ES-I3 (cell line): ENCODE data around the gene OR10H1.
"Not testable (repeated sequence)": the region's sequence is repeated elsewhere in the genome, so short reads cannot be mapped to it uniquely, and the experiment has no call there.

Source experiments
- H3K36me3 ChIP-seq: 2 replicates; pipeline ENCODE4 v1.6.1; 2013; ENCODE audit warnings: mild to moderate bottlenecking, low read length, control low read depth, moderate library complexity; ENCODE audit not compliant: insufficient read depth
- H3K4me1 ChIP-seq: 2 replicates; pipeline ENCODE4 v1.6.1; 2013; ENCODE audit warnings: mild to moderate bottlenecking, control low read depth, low read length; ENCODE audit not compliant: insufficient read depth
- H3K9ac ChIP-seq: 2 replicates; pipeline ENCODE4 v1.6.1; 2013; ENCODE audit warnings: low read depth, mild to moderate bottlenecking, low read length, moderate library complexity
- H3K9me3 ChIP-seq: 2 replicates; pipeline ENCODE4 v1.6.1; 2013; ENCODE audit warnings: mild to moderate bottlenecking, low read length, moderate library complexity; ENCODE audit not compliant: control insufficient read depth, insufficient read depth

Gene OR10H1, protein sequence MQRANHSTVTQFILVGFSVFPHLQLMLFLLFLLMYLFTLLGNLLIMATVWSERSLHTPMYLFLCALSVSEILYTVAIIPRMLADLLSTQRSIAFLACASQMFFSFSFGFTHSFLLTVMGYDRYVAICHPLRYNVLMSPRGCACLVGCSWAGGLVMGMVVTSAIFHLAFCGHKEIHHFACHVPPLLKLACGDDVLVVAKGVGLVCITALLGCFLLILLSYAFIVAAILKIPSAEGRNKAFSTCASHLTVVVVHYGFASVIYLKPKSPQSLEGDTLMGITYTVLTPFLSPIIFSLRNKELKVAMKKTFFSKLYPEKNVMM

DNA sequence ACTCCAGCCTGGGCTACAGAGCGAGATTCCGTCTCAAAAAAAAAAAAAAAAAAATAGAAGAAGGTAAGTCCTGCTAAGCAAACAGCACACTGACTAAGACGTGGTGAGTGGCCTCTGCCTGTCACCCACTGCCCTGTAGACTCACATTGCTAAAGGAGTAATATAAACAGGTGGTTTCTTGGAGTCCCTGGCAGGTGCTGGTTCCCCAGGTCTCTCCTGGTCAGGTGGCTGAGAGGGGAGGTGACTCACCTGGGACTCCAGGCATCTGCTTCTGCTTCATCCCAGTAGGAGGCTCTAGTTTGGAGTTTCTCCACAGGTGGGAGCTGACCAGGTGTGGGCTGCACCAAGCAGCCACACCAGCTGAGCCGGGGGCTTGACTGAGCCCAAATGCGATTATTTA is at the start of gene OR10H1:
Gene OR10H1 (minus strand): TSS at position 359 of the 400 bp plus-strand sequence. CDS start 7,627 bp downstream, outside the sequence.
- no peaks in the 10 kb centered on the region for H3K4me1 ChIP-seq
- H3K36me3 ChIP-seq, result no peaks in the 10 kb centered on the region
- no peaks in the 10 kb centered on the region for H3K9me3 ChIP-seq
- H3K9ac ChIP-seq, result no peak within 1 kb of the TSS

DNA sequence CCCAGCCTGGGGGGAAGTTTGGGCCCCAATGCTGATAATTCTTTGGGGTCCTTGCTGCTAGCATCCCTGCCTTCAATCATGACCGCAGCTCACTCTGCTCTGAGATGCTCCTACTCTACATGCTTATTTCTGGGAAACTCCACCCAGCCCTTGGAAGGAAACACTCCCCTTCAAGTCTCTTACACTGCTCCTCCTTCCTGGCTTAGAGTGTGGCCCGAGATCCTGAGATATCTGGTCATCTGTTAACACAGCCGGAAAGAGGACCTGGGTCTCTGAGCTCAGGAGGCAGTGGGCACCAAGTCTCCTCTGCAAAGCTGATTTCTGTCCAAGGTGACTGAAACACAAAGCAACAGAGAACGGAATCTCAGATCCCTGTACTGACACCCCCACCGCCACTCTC is 49.4 kb upstream of the OR10H1 start:
- Histone ChIP-seq H3K9me3 (no peaks in the 10 kb centered on the region), H3K9ac (no peak overlapping the region), H3K4me1 (peaks cover 4% of the 10 kb centered on the region; the same call in 1 of the 2 replicates), H3K36me3 (no peaks in the 10 kb centered on the region)

DNA sequence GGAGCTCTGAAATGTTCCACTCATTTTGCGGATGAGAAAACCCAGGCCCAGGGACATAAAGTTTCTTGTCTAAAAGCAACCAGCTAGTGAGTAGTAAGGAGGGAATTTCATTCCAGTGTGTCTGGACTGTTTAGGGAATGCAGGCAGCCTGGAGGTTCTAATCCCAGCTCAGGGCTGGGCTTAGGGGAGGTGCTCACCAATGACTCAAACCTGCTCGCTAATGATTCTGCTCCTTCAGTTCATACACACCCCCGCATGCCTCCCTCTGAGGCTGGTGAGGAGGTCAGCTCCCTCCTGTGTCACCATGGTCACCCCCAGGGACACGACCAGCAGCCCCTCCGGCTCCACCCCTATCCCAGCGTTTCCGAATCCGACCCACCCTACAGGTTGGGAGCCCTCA is 47.8 kb upstream of the OR10H1 start:
- Histone ChIP-seq H3K4me1 (peaks cover 4% of the 10 kb centered on the region; the same call in 1 of the 2 replicates), H3K9me3 (no peaks in the 10 kb centered on the region), H3K36me3 (no peaks in the 10 kb centered on the region), H3K9ac (peak overlapping the region; percentile 36)

DNA sequence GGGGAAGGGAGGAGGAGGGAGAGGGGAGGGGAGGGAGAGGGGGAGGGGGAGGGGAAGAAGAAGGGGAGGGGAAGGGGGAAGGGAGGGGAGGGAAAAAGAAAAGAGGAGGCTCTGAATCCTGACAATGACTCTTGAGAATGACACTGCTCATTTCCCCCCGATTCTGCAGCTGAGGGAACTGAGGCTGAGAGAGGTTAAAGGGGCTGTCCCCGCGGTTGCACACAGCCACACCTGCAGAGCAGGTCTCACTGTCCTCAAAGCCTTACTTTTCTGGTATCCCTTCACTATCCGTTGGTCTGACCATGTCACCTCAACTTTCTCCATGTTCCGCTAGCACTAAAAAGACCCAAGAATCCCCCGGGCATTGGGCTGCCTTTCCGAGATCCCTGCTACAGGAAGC is 47.0 kb upstream of the OR10H1 start:
- Histone ChIP-seq H3K9me3 (no peaks in the 10 kb centered on the region), H3K9ac (peak overlapping the region; percentile 36; the same call in 1 of the 2 replicates), H3K36me3 (no peaks in the 10 kb centered on the region), H3K4me1 (peaks cover 4% of the 10 kb centered on the region; the same call in 1 of the 2 replicates)

DNA sequence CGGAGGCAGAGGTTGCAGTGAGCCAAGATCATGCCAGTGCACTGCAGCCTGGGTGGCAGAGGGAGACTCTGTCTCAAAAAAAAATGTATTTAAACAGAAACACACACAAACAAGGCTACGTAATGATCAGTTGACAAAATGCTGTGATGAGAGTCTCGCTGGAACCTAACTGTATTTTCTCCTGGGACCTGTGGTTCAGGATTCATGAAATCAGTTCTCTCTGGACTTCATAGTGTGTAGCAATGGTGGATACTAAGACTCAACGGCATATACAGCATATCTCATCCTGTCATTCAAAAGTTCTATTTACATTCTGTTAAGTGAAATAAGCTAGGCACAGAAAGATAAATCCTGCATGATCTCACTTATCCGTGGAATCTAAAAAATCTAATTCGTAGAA is 45.1 kb upstream of the OR10H1 start:
- no peaks in the 10 kb centered on the region for H3K9me3 ChIP-seq
- no peaks in the 10 kb centered on the region for H3K36me3 ChIP-seq
- H3K9ac ChIP-seq, result no peak overlapping the region
- peaks cover 4% of the 10 kb centered on the region; the same call in 1 of the 2 replicates for H3K4me1 ChIP-seq

DNA sequence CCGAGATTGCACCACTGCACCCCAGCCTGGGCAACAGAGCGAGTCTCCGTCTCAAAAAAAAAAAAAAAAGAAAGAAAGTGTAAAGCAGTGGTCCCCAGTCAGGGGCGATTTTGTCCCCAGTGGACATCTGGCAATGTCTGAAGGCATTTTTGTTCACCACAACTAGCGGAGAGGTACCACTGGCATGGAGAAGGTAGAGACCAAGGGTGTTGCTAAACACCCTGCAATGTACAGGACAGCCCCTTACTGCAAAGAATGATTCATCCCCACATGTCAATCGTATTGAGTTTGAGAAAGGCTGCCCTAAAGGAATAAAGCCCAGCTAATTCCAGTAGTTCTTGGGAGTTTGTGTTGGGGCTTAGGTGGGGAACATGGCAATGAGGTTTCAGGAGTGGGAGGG is 43.7 kb upstream of the OR10H1 start:
- Histone ChIP-seq H3K9me3 (no peaks in the 10 kb centered on the region), H3K4me1 (peaks cover 4% of the 10 kb centered on the region; the same call in 1 of the 2 replicates), H3K36me3 (no peaks in the 10 kb centered on the region), H3K9ac (no peak overlapping the region)

DNA sequence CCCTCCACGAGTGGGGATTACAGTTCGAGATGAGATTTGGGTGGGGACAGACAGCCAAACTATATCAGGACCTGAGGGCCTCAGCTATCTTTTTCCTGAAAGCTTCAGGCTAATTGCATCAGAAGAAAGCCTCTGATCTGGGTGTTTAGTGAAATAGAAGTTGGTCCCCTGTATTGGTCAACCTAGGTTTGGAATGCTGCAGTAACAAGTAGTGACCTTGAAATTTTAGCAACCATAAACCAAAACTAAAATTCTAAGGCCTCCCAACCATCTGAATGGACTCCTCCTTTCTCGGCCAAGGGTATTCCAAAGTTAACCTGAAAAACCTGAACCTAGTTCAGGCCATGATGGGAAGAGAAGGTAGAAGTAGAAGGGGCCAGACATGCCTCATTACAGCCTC is 34.9 kb upstream of the OR10H1 start:
- H3K9me3 ChIP-seq, result no peaks in the 10 kb centered on the region; the same call in 1 of the 2 replicates
- no peaks in the 10 kb centered on the region for H3K4me1 ChIP-seq
- H3K36me3 ChIP-seq, result no peaks in the 10 kb centered on the region
- H3K9ac ChIP-seq, result no peak overlapping the region

DNA sequence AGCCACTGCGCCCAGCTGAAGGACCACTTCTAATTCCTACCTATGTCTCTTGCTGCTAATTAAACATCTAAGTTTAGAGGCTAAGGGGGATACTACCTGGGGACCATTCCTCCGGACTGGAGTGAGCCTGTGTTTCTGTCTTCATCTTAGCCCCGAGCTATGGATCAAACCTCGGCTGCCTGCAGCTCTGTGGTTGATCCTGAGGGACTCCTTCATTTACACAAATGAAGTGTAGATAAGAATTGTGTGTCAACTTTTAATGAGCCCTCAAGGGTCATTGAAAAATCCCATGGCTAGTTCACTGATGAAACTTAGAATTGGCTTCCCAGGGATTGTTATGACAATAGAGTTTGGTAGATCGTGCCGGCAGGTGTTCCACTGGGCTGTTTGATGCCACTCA is 31.5 kb upstream of the OR10H1 start:
- no peak overlapping the region for H3K9ac ChIP-seq
- no peaks in the 10 kb centered on the region for H3K36me3 ChIP-seq
- H3K4me1 ChIP-seq, result no peaks in the 10 kb centered on the region
- no peaks in the 10 kb centered on the region for H3K9me3 ChIP-seq

DNA sequence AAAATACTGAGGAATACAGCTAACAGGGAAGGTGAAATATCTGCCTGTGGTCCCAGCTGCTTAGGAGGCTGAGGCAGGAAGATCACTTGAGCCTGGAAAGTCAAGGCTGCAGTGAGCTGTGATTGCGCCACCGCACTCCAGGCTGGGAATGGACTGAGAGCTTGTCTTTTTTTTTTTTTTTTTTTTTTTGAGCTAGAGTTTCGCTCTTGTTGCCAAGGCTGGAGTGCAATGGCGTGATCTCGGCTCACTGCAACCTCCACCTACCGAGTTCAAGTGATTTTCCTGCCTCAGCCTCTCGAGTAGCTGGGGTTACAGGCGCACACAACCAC is 28.4 kb upstream of the OR10H1 start:
- H3K9me3 ChIP-seq, H3K9ac ChIP-seq, H3K36me3 ChIP-seq, H3K4me1 ChIP-seq: not testable (repeated sequence)

DNA sequence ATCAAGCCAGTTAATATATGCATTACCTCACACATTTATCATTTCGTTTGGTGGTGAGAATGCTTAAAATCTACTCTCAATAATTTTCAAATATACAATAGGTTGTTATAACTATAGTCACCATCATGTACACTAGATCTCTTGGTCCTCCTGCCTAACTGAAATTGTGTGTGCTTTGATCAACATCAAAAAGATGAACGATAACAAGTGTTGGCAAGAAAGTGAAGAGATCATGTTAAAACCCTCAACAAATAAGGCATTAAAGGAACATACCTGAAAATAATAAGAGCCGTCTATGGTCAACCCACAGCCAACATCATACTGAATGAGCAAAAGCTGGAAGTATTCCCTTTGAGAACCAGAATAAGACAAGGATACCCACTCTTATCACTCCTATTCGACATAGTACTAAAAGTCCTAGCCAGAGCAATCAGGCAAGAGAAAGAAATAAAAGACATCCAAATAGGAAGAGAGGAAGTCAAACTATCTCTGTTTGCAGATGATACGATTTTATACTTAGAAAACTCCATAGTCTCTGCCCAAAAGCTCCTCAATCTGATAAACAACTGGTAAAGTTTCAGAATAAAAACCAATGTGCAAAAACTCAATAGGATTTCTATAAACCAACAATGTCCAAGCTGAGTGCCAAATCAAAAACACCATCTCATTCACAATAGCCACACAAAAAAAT is 27.9 kb upstream of the OR10H1 start:
- H3K36me3 ChIP-seq, result no peaks in the 10 kb centered on the region
- peaks cover 4% of the 10 kb centered on the region for H3K4me1 ChIP-seq
- H3K9me3 ChIP-seq, result no peaks in the 10 kb centered on the region
- no peak overlapping the region for H3K9ac ChIP-seq

DNA sequence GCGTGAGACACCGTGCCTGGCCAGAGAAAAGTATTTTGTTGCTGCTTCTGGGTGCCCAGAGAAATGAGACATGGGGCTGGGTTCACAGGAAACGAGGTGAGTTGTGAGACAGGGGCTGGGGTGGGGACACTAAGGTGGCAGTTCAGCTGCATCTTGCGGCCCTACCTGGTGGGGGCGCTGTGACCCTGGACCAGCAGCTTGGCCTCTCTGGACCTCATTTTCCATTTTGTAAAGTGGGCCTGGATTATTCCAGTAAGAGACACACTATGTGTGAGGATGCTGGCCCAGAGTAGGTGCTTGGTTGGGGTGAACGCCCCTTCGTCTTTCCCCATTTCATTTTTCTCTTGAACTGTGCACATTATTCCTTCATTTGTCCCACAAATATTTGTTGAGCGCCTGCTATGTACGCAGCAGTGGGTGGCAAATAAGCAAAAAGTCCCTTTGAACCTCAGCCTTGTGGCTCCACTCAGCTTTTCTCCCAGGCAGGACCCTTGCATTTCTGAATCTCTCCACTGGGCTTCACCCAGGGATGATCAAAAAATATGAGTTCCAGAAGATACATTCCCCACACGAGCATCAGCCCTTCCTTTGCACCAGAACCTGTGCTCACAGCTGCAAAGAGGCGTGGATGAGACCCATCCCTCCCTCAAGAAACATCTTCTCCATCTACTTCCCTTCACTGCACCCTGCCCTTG is 26.6 kb upstream of the OR10H1 start:
- Histone ChIP-seq H3K36me3 (no peaks in the 10 kb centered on the region), H3K4me1 (peaks cover 10% of the 10 kb centered on the region), H3K9me3 (no peaks in the 10 kb centered on the region), H3K9ac (no peak overlapping the region)

DNA sequence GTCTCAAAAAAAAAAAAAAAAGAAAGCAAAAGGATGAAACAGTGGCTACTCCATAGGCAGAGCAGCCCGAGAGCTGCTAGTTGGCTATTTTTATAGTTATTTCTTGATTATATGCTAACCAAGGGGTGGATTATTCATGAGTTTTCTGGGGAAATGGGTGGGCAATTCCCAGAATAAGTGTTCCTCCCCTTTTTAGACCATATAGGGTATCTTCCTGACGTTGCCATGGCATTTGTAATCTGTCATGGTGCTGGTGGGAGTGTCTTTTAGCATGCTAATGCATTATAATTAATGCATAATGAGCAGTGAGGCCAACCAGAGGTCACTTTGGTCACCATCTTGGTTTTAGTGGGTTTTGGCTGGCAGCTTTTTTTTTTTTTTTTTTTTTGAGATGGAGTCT is 25.4 kb upstream of the OR10H1 start:
- peaks cover 10% of the 10 kb centered on the region for H3K4me1 ChIP-seq
- no peaks in the 10 kb centered on the region for H3K9me3 ChIP-seq

DNA sequence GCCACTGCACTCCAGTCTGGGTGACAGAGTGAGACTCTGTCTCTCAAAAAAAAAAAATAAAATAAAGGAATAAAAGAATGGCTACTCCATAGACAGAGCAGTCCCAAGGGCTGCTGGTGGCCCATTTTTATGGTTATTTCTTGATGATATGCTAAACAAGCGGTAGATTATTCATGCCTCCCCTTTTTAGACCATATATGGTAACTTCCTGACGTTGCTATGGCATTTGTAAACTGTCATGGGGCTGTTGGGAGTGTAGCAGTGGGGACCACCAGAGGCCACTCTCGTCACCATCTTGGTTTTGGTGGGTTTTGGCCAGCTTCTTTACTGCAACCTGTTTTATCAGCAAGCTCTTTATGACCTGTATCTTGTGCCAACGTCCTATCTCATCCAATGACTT is 24.4 kb upstream of the OR10H1 start:
- H3K36me3 ChIP-seq, H3K9ac ChIP-seq, H3K4me1 ChIP-seq, H3K9me3 ChIP-seq: not testable (repeated sequence)

More for the DNA sequence above, 25.4 kb upstream of the OR10H1 start:
- Histone ChIP-seq H3K9ac (no peak overlapping the region), H3K36me3 (no peaks in the 10 kb centered on the region)

DNA sequence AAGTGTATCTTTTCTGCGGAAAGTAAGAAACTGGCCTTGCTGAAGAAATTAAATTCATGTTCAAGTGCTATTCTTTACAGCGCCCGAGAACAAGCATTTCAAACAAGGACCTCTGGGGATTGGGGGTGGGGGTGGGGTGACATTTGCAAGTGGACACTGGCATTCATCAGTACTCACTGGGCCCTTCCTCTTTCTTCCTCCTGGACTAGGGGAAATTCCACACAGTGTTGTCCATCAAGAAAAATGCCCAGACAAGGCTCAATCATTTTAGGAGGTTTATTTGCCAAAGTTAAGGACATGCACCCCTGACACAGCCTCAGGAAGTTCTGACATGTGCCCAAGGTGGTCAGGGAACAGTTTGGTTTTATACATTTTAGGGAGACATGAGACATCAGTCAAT is 22.9 kb upstream of the OR10H1 start:
- Histone ChIP-seq H3K36me3 (no peaks in the 10 kb centered on the region), H3K9me3 (no peaks in the 10 kb centered on the region), H3K9ac (no peak overlapping the region), H3K4me1 (peaks cover 10% of the 10 kb centered on the region)
